DND-41 (cell line): ENCODE results near the gene SHROOM2.

Experiments used
- ATAC-seq: fragments of 200-7000 bp; cut with Tn5 transposase; 3 replicates; pipeline ENCODE4 v1.9.1; 2021; ENCODE audit warnings: low read depth; ENCODE audit not compliant: insufficient read depth
- DNase-seq: peaks from one replicate; pipeline ENCODE4 v3.0.0-alpha.2; 2020
- H2AFZ ChIP-seq: 2 replicates; pipeline ENCODE4 v1.6.0; 2012; ENCODE audit warnings: low read depth, low read length
- H3K27ac ChIP-seq: 2 replicates; pipeline ENCODE4 v1.5.1; 2012; ENCODE audit warnings: low read length, inconsistent platforms
- H3K27me3 ChIP-seq: fragments of 200-600 bp; sonication (generic); 2 replicates; pipeline ENCODE4 v1.6.0; 2012; ENCODE audit warnings: low read length, mild to moderate bottlenecking, inconsistent platforms; ENCODE audit not compliant: insufficient read depth, poor library complexity
- H3K36me3 ChIP-seq: 2 replicates; pipeline ENCODE4 v1.5.1; 2012; ENCODE audit warnings: low read length, inconsistent platforms; ENCODE audit not compliant: insufficient read depth
- H3K4me1 ChIP-seq: 2 replicates; pipeline ENCODE4 v1.5.1; 2012; ENCODE audit warnings: mild to moderate bottlenecking, low read length; ENCODE audit not compliant: insufficient read depth
- H3K4me2 ChIP-seq: 2 replicates; pipeline ENCODE4 v1.6.0; 2012; ENCODE audit warnings: mild to moderate bottlenecking, moderate library complexity, low read length, inconsistent platforms; ENCODE audit not compliant: insufficient read depth
- H3K4me3 ChIP-seq, 2 experiments: fragments of 200-600 bp in 1 of 2; shearing (Covaris generic) in 1 of 2; 2 replicates each; pipeline ENCODE4 v1.5.1; 2012 to 2016; ENCODE audit warnings: inconsistent platforms in 2 of 2, low read length in 2 of 2, mild to moderate bottlenecking in 2 of 2, low read depth in 1 of 2, moderate library complexity in 1 of 2
- H3K79me2 ChIP-seq: 2 replicates; pipeline ENCODE4 v1.6.0; 2012; ENCODE audit warnings: low read length, inconsistent platforms; ENCODE audit not compliant: insufficient read depth
- H3K9ac ChIP-seq: 2 replicates; pipeline ENCODE4 v1.6.0; 2012; ENCODE audit warnings: low read depth, mild to moderate bottlenecking, inconsistent platforms, low read length, moderate library complexity
- H3K9me3 ChIP-seq: 2 replicates; pipeline ENCODE4 v1.5.1; 2012; ENCODE audit warnings: low read length, moderate library complexity, mild to moderate bottlenecking, inconsistent platforms; ENCODE audit not compliant: insufficient read depth, severe bottlenecking
- H4K20me1 ChIP-seq: 2 replicates; pipeline ENCODE4 v1.6.0; 2012; ENCODE audit warnings: low read length; ENCODE audit not compliant: insufficient read depth
- CTCF ChIP-seq: IDR thresholded peaks from 2 replicates; pipeline ENCODE4 v1.5.1; 2012; ENCODE audit warnings: borderline replicate concordance, low read length, moderate library complexity, mild to moderate bottlenecking; ENCODE audit not compliant: poor library complexity, severe bottlenecking; ENCODE audit errors: extremely low read depth
- EZH2 ChIP-seq: IDR thresholded peaks from 3 replicates; pipeline ENCODE4 v1.6.1; 2012; ENCODE audit warnings: borderline replicate concordance, low read depth, mild to moderate bottlenecking, moderate library complexity, low read length, inconsistent platforms; ENCODE audit not compliant: severe bottlenecking

Gene SHROOM2

GRCh38 chrX:9926002-9926401 lies 139.8 kb downstream of the SHROOM2 start:
- TF ChIP-seq EZH2 (no peak), CTCF (no peak)
- no peak overlapping the region for H3K27ac ChIP-seq
- no peak for ATAC-seq
- no peaks in the 10 kb centered on the region for H3K79me2 ChIP-seq
- H3K9ac ChIP-seq = no peak overlapping the region
- no peaks in the 10 kb centered on the region for H3K9me3 ChIP-seq
- H3K36me3 ChIP-seq = no peaks in the 10 kb centered on the region
- no peaks in the 10 kb centered on the region for H4K20me1 ChIP-seq
- H3K4me2 ChIP-seq = no peak overlapping the region
- no peak for DNase-seq
- H2AFZ ChIP-seq = no peak overlapping the region
- H3K4me1 ChIP-seq = no peaks in the 10 kb centered on the region
- no peaks in the 10 kb centered on the region for H3K27me3 ChIP-seq
- H3K4me3 ChIP-seq = no peak overlapping the region

GRCh38 chrX:9927698-9928482 lies 141.7 kb downstream of the SHROOM2 start:
- Histone ChIP-seq H4K20me1 (no peaks in the 10 kb centered on the region), H3K4me2 (no peak overlapping the region), H3K4me3 (no peak overlapping the region), H3K9me3 (no peaks in the 10 kb centered on the region), H2AFZ (no peak overlapping the region), H3K27ac (no peak overlapping the region), H3K9ac (no peak overlapping the region), H3K27me3 (no peaks in the 10 kb centered on the region), H3K79me2 (no peaks in the 10 kb centered on the region), H3K36me3 (no peaks in the 10 kb centered on the region), H3K4me1 (no peaks in the 10 kb centered on the region)
- DNase-seq (no peak), ATAC-seq (no peak)
- TF ChIP-seq EZH2 (no peak), CTCF (no peak)

GRCh38 chrX:9935436-9935835 lies 149.2 kb downstream of the SHROOM2 start:
- ATAC-seq (no peak), DNase-seq (no peak)
- no peak overlapping the region for H2AFZ ChIP-seq
- no peak overlapping the region for H3K4me2 ChIP-seq
- no peaks in the 10 kb centered on the region for H3K79me2 ChIP-seq
- no peaks in the 10 kb centered on the region for H4K20me1 ChIP-seq
- no peak overlapping the region for H3K27ac ChIP-seq
- H3K4me1 ChIP-seq = no peaks in the 10 kb centered on the region
- no peaks in the 10 kb centered on the region for H3K36me3 ChIP-seq
- no peaks in the 10 kb centered on the region for H3K27me3 ChIP-seq
- no peak overlapping the region for H3K9ac ChIP-seq
- no peaks in the 10 kb centered on the region for H3K9me3 ChIP-seq
- H3K4me3 ChIP-seq = no peak overlapping the region
- no peak for TF ChIP-seq CTCF
- no peak for TF ChIP-seq EZH2
